ENCODE data around the gene NOX5. TPM values are rescaled to one million over a fixed set of nuclear protein-coding genes. Genes with fewer than 3 reads are reported as not detected.
A peak's percentile ranks its signal among the peaks of the same experiment; 100 is the strongest.

Gene NOX5
- total RNA-seq, 4 donors from 2014 or later = 0.19 to 1.5 (median 0.46) TPM

DNA sequence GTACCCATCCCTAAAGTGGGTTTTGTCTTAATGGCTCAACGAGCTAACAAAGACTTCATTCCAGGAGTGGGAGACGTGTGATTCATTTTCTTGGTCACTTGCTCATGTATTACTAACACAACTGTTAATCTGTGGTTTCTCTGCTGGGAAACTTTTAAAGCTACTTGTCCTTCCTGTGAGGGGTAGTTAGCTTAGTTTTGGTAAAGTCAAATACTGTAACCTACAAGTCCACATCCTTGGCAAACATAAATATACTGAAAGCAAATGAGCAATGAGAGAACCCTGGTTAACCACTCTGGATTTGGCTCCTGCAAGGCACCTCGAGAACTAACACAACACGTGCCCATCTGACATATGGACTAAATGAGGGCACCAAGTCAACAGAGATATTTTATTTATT, 19.9 kb downstream of the NOX5 start:
- no peak for TF ChIP-seq POLR2A (IDR thresholded peaks at IDR 0.05)
- TF ChIP-seq, protein P1, sequence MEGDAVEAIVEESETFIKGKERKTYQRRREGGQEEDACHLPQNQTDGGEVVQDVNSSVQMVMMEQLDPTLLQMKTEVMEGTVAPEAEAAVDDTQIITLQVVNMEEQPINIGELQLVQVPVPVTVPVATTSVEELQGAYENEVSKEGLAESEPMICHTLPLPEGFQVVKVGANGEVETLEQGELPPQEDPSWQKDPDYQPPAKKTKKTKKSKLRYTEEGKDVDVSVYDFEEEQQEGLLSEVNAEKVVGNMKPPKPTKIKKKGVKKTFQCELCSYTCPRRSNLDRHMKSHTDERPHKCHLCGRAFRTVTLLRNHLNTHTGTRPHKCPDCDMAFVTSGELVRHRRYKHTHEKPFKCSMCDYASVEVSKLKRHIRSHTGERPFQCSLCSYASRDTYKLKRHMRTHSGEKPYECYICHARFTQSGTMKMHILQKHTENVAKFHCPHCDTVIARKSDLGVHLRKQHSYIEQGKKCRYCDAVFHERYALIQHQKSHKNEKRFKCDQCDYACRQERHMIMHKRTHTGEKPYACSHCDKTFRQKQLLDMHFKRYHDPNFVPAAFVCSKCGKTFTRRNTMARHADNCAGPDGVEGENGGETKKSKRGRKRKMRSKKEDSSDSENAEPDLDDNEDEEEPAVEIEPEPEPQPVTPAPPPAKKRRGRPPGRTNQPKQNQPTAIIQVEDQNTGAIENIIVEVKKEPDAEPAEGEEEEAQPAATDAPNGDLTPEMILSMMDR (IDR thresholded peaks at IDR 0.05) = no peak
- intact Hi-C loops (cut with DNase I) = no loop called here
- H3K4me3 ChIP-seq = no peak overlapping the region
- no peak for DNase-seq
- H3K9me3 ChIP-seq = no peaks in the 10 kb centered on the region
- peaks cover 5 to 46% (median 7%) of the 10 kb centered on the region in 3 donors for H3K4me1 ChIP-seq
- H3K27me3 ChIP-seq = peaks cover 0 to 33% (median 2%) of the 10 kb centered on the region in 4 donors
- no peaks in the 10 kb centered on the region for H3K36me3 ChIP-seq
- WGBS, 2 donors = 23 to 39% methylated on average over 4 of the region's 4 CpGs
- peak overlapping the region in 2 of 4 donors; percentile 50 to 78 for H3K27ac ChIP-seq

DNA sequence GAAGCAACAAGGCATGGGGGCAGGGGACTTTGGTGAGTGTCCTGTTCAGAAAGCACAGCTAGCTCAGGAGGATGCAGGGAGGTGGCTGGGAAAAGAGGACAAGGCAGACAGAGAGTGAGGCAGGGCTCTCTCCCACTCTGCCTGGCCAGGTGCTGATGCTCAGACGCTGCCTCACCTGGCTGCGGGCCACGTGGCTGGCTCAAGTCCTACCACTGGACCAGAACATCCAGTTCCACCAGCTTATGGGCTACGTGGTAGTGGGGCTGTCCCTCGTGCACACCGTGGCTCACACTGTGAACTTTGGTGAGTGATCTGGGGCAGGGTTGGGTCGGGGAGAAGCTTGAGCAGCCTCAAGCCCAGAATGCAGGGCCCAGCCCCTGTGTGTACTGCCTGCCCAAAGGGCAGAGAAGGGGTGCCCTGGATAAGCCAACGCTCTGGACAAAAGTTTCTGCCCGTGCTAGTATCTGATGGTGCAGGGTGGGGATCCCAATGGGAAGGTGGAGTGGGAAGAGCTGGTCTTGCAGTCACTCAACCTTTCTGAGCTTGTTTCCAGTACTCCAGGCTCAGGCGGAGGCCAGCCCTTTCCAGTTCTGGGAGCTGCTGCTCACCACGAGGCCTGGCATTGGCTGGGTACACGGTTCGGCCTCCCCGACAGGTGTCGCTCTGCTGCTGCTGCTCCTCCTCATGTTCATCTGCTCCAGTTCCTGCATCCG, 20.9 kb downstream of the NOX5 start:
- no peak for DNase-seq
- peak overlapping the region in 3 of 4 donors; percentile 53 to 78 (median 68) for H3K27ac ChIP-seq
- no peaks in the 10 kb centered on the region for H3K36me3 ChIP-seq
- WGBS, 2 donors = 37 to 50% methylated on average over 7 to 11 of the region's 16 CpGs
- peaks cover 0 to 33% (median 2%) of the 10 kb centered on the region in 4 donors for H3K27me3 ChIP-seq
- TF ChIP-seq POLR2A (IDR thresholded peaks at IDR 0.05) = no peak
- TF ChIP-seq, protein P1 (IDR thresholded peaks at IDR 0.05) = peak in 2 of 6 experiments; percentile 9 to 53
- intact Hi-C loops (cut with DNase I) = no loop called here
- H3K4me1 ChIP-seq = peaks cover 5 to 46% (median 7%) of the 10 kb centered on the region in 3 donors
- no peak overlapping the region for H3K4me3 ChIP-seq
- H3K9me3 ChIP-seq = no peaks in the 10 kb centered on the region

DNA sequence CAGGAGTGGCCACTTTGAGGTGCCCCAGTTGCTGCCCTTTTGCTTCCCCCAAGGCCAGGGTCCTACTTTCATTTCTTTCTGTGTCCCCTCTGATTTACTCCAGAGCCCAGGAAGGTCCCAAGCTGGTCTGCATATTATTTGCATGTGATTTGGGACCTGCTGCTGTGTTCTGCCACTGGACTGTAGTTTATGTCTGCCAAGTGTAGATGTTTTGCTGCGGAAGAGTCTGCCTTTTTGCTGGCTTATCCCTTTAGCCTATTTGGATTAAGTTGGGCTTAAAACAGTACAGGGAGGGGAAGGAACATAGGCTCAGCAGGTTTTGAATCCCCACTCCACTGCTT, 21.4 kb downstream of the NOX5 start:
- Histone ChIP-seq H3K27ac (peak overlapping the region in 3 of 4 donors; percentile 53 to 78 (median 68)), H3K27me3 (peaks cover 0 to 33% (median 2%) of the 10 kb centered on the region in 4 donors), H3K4me3 (no peak overlapping the region), H3K36me3 (no peaks in the 10 kb centered on the region), H3K4me1 (peaks cover 5 to 46% (median 7%) of the 10 kb centered on the region in 3 donors), H3K9me3 (no peaks in the 10 kb centered on the region)
- DNase-seq = no peak
- intact Hi-C loops (cut with DNase I) = no loop called here
- no peak for TF ChIP-seq POLR2A (IDR thresholded peaks at IDR 0.05)
- TF ChIP-seq, protein P1 (IDR thresholded peaks at IDR 0.05) = no peak
- 42% methylated on average over 1 of the region's 1 CpG; no CpG with 5 or more reads in 1 of the 2 donors for WGBS, 2 donors

DNA sequence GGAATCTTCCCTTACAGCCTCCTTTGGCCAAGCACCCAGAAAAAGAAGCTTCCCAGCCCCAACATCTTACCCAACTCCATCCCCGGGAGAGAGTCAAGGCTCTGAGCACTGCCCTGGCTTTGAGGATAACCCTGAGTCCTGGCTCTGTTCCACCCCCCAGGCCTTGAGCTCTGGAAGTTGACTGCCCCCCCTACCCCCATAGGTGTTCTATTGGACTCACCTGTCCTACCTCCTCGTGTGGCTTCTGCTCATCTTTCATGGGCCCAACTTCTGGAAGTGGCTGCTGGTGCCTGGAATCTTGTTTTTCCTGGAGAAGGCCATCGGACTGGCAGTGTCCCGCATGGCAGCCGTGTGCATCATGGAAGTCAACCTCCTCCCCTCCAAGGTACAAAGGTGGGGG, 22.3 kb downstream of the NOX5 start:
- H3K27me3 ChIP-seq = peaks cover 0 to 32% (median 2%) of the 10 kb centered on the region in 4 donors
- intact Hi-C loops (cut with DNase I) = no loop called here
- TF ChIP-seq, protein P1 (IDR thresholded peaks at IDR 0.05) = no peak
- TF ChIP-seq POLR2A (IDR thresholded peaks at IDR 0.05) = no peak
- no peak for DNase-seq
- H3K4me1 ChIP-seq = peaks cover 3 to 37% (median 7%) of the 10 kb centered on the region in 3 donors
- H3K4me3 ChIP-seq = no peak overlapping the region
- WGBS, 2 donors = 90% methylated on average over 3 of the region's 5 CpGs; no CpG with 5 or more reads in 1 of the 2 donors
- no peak overlapping the region for H3K27ac ChIP-seq
- no peaks in the 10 kb centered on the region for H3K9me3 ChIP-seq
- no peaks in the 10 kb centered on the region for H3K36me3 ChIP-seq

DNA sequence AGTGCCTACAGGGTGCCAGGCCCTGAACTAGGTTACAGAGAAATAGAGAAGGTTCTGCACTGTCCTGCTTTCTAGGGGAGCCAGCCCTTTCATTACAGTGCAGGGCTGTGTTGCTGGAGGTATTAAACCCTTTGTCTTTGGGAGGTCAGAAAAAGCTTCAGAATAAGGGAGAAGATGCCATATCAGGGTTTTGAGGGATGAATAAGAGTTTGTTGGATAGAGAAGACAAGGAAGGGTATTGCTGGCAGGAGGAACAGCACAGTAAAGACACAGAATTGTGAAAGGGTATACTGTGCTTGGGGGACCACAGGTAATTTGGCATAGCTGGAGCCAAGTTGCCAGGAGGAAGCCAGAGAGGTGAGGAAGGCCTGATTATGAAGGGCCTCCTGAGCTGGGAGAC, 23.0 kb downstream of the NOX5 start:
- H3K36me3 ChIP-seq = no peaks in the 10 kb centered on the region
- no peak for TF ChIP-seq POLR2A (IDR thresholded peaks at IDR 0.05)
- TF ChIP-seq, protein P1 (IDR thresholded peaks at IDR 0.05) = no peak
- no peaks in the 10 kb centered on the region for H3K9me3 ChIP-seq
- H3K27ac ChIP-seq = no peak overlapping the region
- no peak for DNase-seq
- H3K27me3 ChIP-seq = peaks cover 0 to 26% (median 2%) of the 10 kb centered on the region in 4 donors
- intact Hi-C loops (cut with DNase I) = no loop called here
- no peak overlapping the region for H3K4me3 ChIP-seq
- H3K4me1 ChIP-seq = peaks cover 0 to 30% (median 7%) of the 10 kb centered on the region in 3 donors

Measured in esophagus squamous epithelium (tissue), 5 donors.